IMR-90 (cell line): ENCODE data around the gene PDGFD. TPM values are rescaled to one million over a fixed set of nuclear protein-coding genes. Genes with fewer than 3 reads are reported as not detected.

Source experiments
- ATAC-seq: fragments of 200-7000 bp; cut with Tn5 transposase; 2 replicates; pipeline ENCODE4 v1.9.1; 2020; ENCODE audit warnings: low read depth, mild to moderate bottlenecking, moderate library complexity
- BruUV-seq: library from RNA; stranded (reverse); fragments of 400-500 nt; replicated peaks from 2 replicates; lab custom pipeline; 2021; lab: Mats Ljungman, UMichigan
- CTCF ChIA-PET: fragments of 300-600 bp; formaldehyde crosslinking; extraction: SDS; loops from one replicate; lab custom pipeline; 2021; ENCODE audit warnings: antibody characterized with exemption; lab: Yijun Ruan, JAX
- POLR2A ChIA-PET: fragments of 300-600 bp; sonication (Branson Sonifier 250); formaldehyde crosslinking; loops from one replicate; lab custom pipeline; 2022; ENCODE audit warnings: antibody characterized with exemption; ENCODE audit not compliant: unreplicated experiment; lab: Charles Lee
- DNase-seq: peaks from one replicate; pipeline ENCODE4 v3.0.0; 2013
- H2AFZ ChIP-seq: replicated peaks from 2 replicates; pipeline ENCODE3; 2013; ENCODE audit warnings: low read length, mild to moderate bottlenecking; ENCODE audit not compliant: poor library complexity
- H2AK5ac ChIP-seq: 2 replicates; pipeline ENCODE4 v1.6.1; 2013; ENCODE audit warnings: low read depth, low read length, inconsistent platforms
- H2AK9ac ChIP-seq: replicated peaks from 2 replicates; pipeline ENCODE3; 2013; ENCODE audit warnings: mild to moderate bottlenecking, low read depth, low read length, moderate library complexity; ENCODE audit not compliant: poor library complexity
- H2BK120ac ChIP-seq: 2 replicates; pipeline ENCODE4 v1.6.1; 2013; ENCODE audit warnings: low read depth, low read length, inconsistent platforms
- H2BK15ac ChIP-seq: 3 replicates; pipeline ENCODE4 v1.6.1; 2013; ENCODE audit warnings: low read depth, low read length, inconsistent platforms
- H2BK20ac ChIP-seq: 2 replicates; pipeline ENCODE4 v1.6.1; 2013; ENCODE audit warnings: low read depth, mild to moderate bottlenecking, inconsistent platforms, low read length, moderate library complexity
- H2BK5ac ChIP-seq: 2 replicates; pipeline ENCODE4 v1.6.1; 2013; ENCODE audit warnings: mild to moderate bottlenecking, low read depth, low read length, inconsistent platforms; ENCODE audit not compliant: poor library complexity, severe bottlenecking
- H3K14ac ChIP-seq: replicated peaks from 2 replicates; pipeline ENCODE4 v1.6.1; 2013; ENCODE audit warnings: low read depth, low read length, inconsistent platforms
- H3K18ac ChIP-seq: 2 replicates; pipeline ENCODE4 v1.6.1; 2013; ENCODE audit warnings: low read depth, low read length, control low read depth
- H3K23ac ChIP-seq: 2 replicates; pipeline ENCODE4 v1.6.1; 2013; ENCODE audit warnings: low read depth, low read length, inconsistent platforms
- H3K27ac ChIP-seq: 2 replicates; pipeline ENCODE4 v1.5.1; 2013; ENCODE audit warnings: mild to moderate bottlenecking, control low read depth, low read length; ENCODE audit not compliant: insufficient read depth
- H3K27me3 ChIP-seq: 2 replicates; pipeline ENCODE4 v1.6.1; 2013; ENCODE audit warnings: low read length; ENCODE audit not compliant: control insufficient read depth, insufficient read depth
- H3K36me3 ChIP-seq: 2 replicates; pipeline ENCODE4 v1.6.1; 2013; ENCODE audit warnings: low read length, mixed read lengths; ENCODE audit not compliant: control insufficient read depth, insufficient read depth
- H3K4ac ChIP-seq: 2 replicates; pipeline ENCODE4 v1.6.1; 2013; ENCODE audit warnings: low read depth, low read length, inconsistent platforms
- H3K4me1 ChIP-seq: 2 replicates; pipeline ENCODE4 v1.6.1; 2013; ENCODE audit warnings: low read length, mixed read lengths; ENCODE audit not compliant: control insufficient read depth, insufficient read depth
- H3K4me2 ChIP-seq: 2 replicates; pipeline ENCODE4 v1.6.1; 2013; ENCODE audit warnings: low read depth, mild to moderate bottlenecking, control low read depth, low read length, moderate library complexity
- H3K4me3 ChIP-seq: 2 replicates; pipeline ENCODE4 v1.5.1; 2013; ENCODE audit warnings: low read depth, mild to moderate bottlenecking, control low read depth, low read length, moderate library complexity; ENCODE audit not compliant: insufficient read depth
- H3K56ac ChIP-seq: 2 replicates; pipeline ENCODE4 v1.6.1; 2013; ENCODE audit warnings: low read length, inconsistent platforms; ENCODE audit not compliant: insufficient read depth; ENCODE audit errors: extremely low read depth
- H3K79me1 ChIP-seq, 2 experiments: 2 replicates each; pipeline ENCODE4 v1.6.1; 2013; ENCODE audit warnings: low read length in 2 of 2, inconsistent platforms in 1 of 2, low read depth in 1 of 2
- H3K9ac ChIP-seq: 2 replicates; pipeline ENCODE4 v1.6.1; 2013; ENCODE audit warnings: low read depth, low read length, control low read depth
- H3K9me1 ChIP-seq: 2 replicates; pipeline ENCODE4 v1.6.1; 2013; ENCODE audit warnings: low read length, inconsistent platforms; ENCODE audit not compliant: insufficient read depth
- H3K9me3 ChIP-seq: 2 replicates; pipeline ENCODE4 v1.6.1; 2013; ENCODE audit warnings: low read length; ENCODE audit not compliant: control insufficient read depth, insufficient read depth
- H4K20me1 ChIP-seq: 2 replicates; pipeline ENCODE4 v1.6.1; 2013; ENCODE audit warnings: low read length, inconsistent platforms; ENCODE audit not compliant: insufficient read depth
- H4K5ac ChIP-seq: 2 replicates; pipeline ENCODE4 v1.6.1; 2013; ENCODE audit warnings: mild to moderate bottlenecking, low read depth, low read length, control low read depth
- H4K8ac ChIP-seq, 2 experiments: 2 replicates each; pipeline ENCODE4 v1.6.1; 2013; ENCODE audit warnings: low read depth in 2 of 2, low read length in 2 of 2, control low read depth in 1 of 2, inconsistent platforms in 1 of 2
- H4K91ac ChIP-seq: 2 replicates; pipeline ENCODE4 v1.6.1; 2013; ENCODE audit warnings: low read depth, low read length, inconsistent platforms; ENCODE audit not compliant: insufficient read depth
- NFE2L2 ChIP-seq: fragments of 150-350 bp; IDR thresholded peaks from 2 replicates; pipeline ENCODE4 v1.6.1; 2016; ENCODE audit warnings: low read depth, mild to moderate bottlenecking, low read length
- dilution Hi-C: fragments of 300-500 bp; cut with HindIII; formaldehyde crosslinking; loops from one replicate; pipeline ENCODE4 v1.14.3; 2018; ENCODE audit warnings: low sequenced_read_pairs; ENCODE audit not compliant: unreplicated experiment
- in situ Hi-C: fragments of 300-500 bp; cut with MboI; formaldehyde crosslinking; loops from 3 replicates; pipeline ENCODE4 v1.14.3; 2019; ENCODE audit warnings: low sequenced_read_pairs, inconsistent platforms, mixed read lengths
- intact Hi-C: fragments of 100-400 bp; cut with micrococcal nuclease; formaldehyde crosslinking; loops from 2 replicates; pipeline ENCODE4 v1.10.0; 2022
- polyA plus RNA-seq, 3 experiments: library from polyadenylated mRNA; depleted of rRNA; stranded (reverse); fragments of >200 nt; gene quantifications; 2 replicates each; pipeline ENCODE4 v1.2.3, GENCODE V29; 2012; ENCODE audit warnings: low replicate concordance in 1 of 3
- total RNA-seq: library from RNA; depleted of rRNA; stranded (reverse); fragments of >200 nt; gene quantifications from 2 replicates; pipeline ENCODE4 v1.2.3, GENCODE V29; 2012

The PDGFD gene
- total and polyA plus RNA-seq, 2 of the 4 experiments (the other 2 are of a cell fraction): 2.1 to 3.0 TPM

DNA sequence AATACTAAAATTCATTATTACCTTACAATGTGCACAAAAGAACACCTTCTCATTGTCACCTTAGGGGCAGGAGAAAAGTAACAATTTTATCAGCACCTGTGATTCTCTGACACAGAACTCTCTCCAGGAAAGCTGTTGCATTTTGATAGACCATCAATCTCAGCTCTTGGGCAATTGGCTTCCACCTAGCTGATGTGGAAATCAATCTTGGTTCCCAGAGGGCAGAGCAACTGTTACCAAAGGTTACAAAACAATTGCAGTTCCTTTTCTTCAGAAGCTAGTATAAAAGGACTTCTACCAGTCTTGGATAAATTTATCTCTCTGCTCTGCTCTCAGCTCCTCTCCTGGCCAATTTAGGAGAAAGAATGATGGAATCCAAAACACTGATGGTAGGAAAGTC, 285.3 kb downstream of the PDGFD start:
- Histone ChIP-seq H3K27ac (no peak overlapping the region), H3K9me1 (no peaks in the 10 kb centered on the region), H4K8ac (no peak overlapping the region), H3K9me3 (no peaks in the 10 kb centered on the region), H2BK5ac (no peak overlapping the region), H3K9ac (no peak overlapping the region), H4K20me1 (no peaks in the 10 kb centered on the region), H3K4me3 (no peak overlapping the region), H3K36me3 (no peaks in the 10 kb centered on the region), H3K4me1 (no peaks in the 10 kb centered on the region), H2BK20ac (no peak overlapping the region), H2AFZ (no peak overlapping the region), H3K27me3 (no peaks in the 10 kb centered on the region), H3K14ac (no peak overlapping the region), H3K4me2 (no peak overlapping the region), H4K5ac (no peak overlapping the region), H2BK15ac (no peak overlapping the region), H2AK5ac (no peak overlapping the region), H3K23ac (no peak overlapping the region), H2BK120ac (no peak overlapping the region), H2AK9ac (no peak overlapping the region), H3K4ac (no peak overlapping the region), H3K18ac (no peak overlapping the region), H4K91ac (no peak overlapping the region), H3K79me1 (no peaks in the 10 kb centered on the region), H3K56ac (no peak overlapping the region)
- intact Hi-C loops: no loop called here
- POLR2A ChIA-PET: no interaction called here
- TF ChIP-seq NFE2L2: no peak
- BruUV-seq: no TSS peak
- CTCF ChIA-PET: interaction anchor here (0.6 kb wide), 1 partner anchor 770 kb away, joined by 3 read pairs; no protein-coding TSS in a partner anchor
- dilution Hi-C loops: no loop called here
- in situ Hi-C loops: no loop called here
- no peak for DNase-seq
- ATAC-seq: no peak
